Calu3 (cell line): ENCODE data around the gene SLC45A1. TPM values are rescaled to one million over a fixed set of nuclear protein-coding genes. Genes with fewer than 3 reads are reported as not detected.

Experiments
- Bru-seq: library from RNA; stranded (reverse); fragments of 400-500 nt; gene quantifications from one replicate; lab custom pipeline; 2021; lab: Mats Ljungman, UMichigan
- BruChase-seq, 2 experiments: library from RNA; stranded (reverse); fragments of 400-500 nt; gene quantifications; one replicate each; lab custom pipeline; 2021; lab: Mats Ljungman, UMichigan
- BruUV-seq: library from RNA; stranded (reverse); fragments of 400-500 nt; replicated peaks from 2 replicates; lab custom pipeline; 2021; lab: Mats Ljungman, UMichigan
- CTCF ChIA-PET: fragments of 300-600 bp; sonication (Branson Sonifier 250); formaldehyde crosslinking; loops from one replicate; lab custom pipeline; 2022; ENCODE audit warnings: antibody characterized with exemption; lab: Charles Lee
- DNase-seq: peaks from one replicate; pipeline ENCODE4 v3.0.0; 2022
- H3K27ac Mint-ChIP-seq: one replicate; pipeline ENCODE4 v1.8.0; 2022; ENCODE audit warnings: mixed read lengths; ENCODE audit not compliant: unreplicated experiment
- H3K27me3 Mint-ChIP-seq: one replicate; pipeline ENCODE4 v1.8.0; 2022; ENCODE audit warnings: mixed read lengths; ENCODE audit not compliant: unreplicated experiment
- H3K36me3 Mint-ChIP-seq: one replicate; pipeline ENCODE4 v1.8.0; 2022; ENCODE audit warnings: mild to moderate bottlenecking, moderate library complexity, mixed read lengths; ENCODE audit not compliant: insufficient read depth, unreplicated experiment
- H3K4me1 Mint-ChIP-seq: one replicate; pipeline ENCODE4 v1.8.0; 2022; ENCODE audit warnings: mild to moderate bottlenecking, low read depth, mixed read lengths; ENCODE audit not compliant: unreplicated experiment
- H3K4me3 Mint-ChIP-seq: one replicate; pipeline ENCODE4 v1.8.0; 2022; ENCODE audit warnings: mild to moderate bottlenecking, low read depth, moderate library complexity, mixed read lengths; ENCODE audit not compliant: unreplicated experiment
- H3K9me3 Mint-ChIP-seq: one replicate; pipeline ENCODE4 v1.8.0; 2022; ENCODE audit warnings: low read depth, mixed read lengths; ENCODE audit not compliant: unreplicated experiment
- intact Hi-C: fragments of 100-400 bp; cut with micrococcal nuclease; formaldehyde crosslinking; loops from one replicate; pipeline ENCODE4 v1.10.0; 2022; ENCODE audit not compliant: unreplicated experiment
- long read RNA-seq: library from polyadenylated mRNA; stranded (forward); transcript quantifications from one replicate; pipeline ENCODE4 v2.0.0, GENCODE V29; 2022
- total RNA-seq: library from RNA; stranded (reverse); gene quantifications from 2 replicates; pipeline ENCODE4 v1.2.3, GENCODE V29; 2022
- TF ChIP-seq, protein P1 (sequence below): fragments of 200-600 bp; IDR thresholded peaks from one replicate; pipeline ENCODE4 v1.8.0; 2022; ENCODE audit warnings: antibody characterized with exemption; ENCODE audit not compliant: unreplicated experiment

Gene SLC45A1
- total RNA-seq (0.73 TPM in 2 replicates), Bru-seq, nascent RNA (percentile 20 among the genes with signal in this experiment), BruChase-seq, experiment 1, labeled RNA remaining after a 6-hour chase (percentile 17 among the genes with signal in this experiment), BruChase-seq, experiment 2, labeled RNA remaining after a 2-hour chase (percentile 10 among the genes with signal in this experiment)
- long read RNA-seq, partial matches to known transcripts, result 1 of 4 reads
- long read RNA-seq, other reads (novel, unspliced or antisense), result 0 of 4 reads

DNA sequence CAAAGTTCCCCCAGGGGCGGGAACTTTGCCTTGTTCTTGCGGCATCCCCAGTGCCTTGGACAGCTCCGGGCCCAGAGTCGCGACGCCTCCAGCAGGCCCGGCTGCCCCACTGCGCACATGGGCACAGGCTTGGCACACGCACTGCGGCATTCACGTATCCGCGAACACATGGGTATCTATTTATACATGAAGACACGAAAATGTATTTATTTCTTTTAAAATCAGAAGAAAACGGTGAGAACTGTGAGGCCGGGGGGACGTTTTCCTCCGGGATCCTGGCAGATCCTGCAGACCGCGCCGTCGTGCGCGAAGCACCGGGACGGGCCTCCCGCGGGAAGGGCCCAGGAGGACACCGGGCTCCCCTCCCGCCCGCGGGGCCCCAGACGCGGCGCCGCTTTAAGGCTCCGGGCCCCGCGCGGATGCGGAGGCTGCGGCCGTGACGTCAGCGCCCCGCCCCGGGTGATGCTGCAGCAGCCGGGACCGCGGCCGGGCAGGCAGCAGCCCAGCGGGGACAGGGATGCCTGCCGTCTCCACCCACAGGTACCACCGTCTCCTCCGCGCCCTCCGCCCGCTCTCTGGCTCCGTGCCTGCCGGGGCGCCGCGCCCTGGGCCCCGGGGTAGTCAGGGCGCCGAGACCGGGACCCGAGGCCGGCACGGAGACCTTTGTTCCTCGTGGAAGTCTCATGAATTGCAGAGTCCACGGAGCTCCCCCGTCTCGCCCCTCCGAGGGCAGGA is at the start of gene SLC45A1:
Gene SLC45A1 (plus strand): TSS at position 468 of the 735 bp plus-strand sequence. CDS start 6,216 bp downstream, outside the sequence.
- Mint-ChIP-seq H3K4me1 (peaks cover 36% of the 10 kb centered on the region), H3K36me3 (peaks cover 11% of the 10 kb centered on the region), H3K4me3 (peak within 1 kb of the TSS; percentile 69), H3K27ac (no peak within 1 kb of the TSS), H3K27me3 (no peaks in the 10 kb centered on the region), H3K9me3 (no peaks in the 10 kb centered on the region)
- CTCF ChIA-PET, result no interaction called here
- peak; percentile 65 for DNase-seq
- intact Hi-C loops, result loop anchor here (10.0 kb wide), 2 partner anchors 63 to 223 kb away; no protein-coding TSS in a partner anchor
- BruUV-seq, result no TSS peak
- TF ChIP-seq, protein P1, sequence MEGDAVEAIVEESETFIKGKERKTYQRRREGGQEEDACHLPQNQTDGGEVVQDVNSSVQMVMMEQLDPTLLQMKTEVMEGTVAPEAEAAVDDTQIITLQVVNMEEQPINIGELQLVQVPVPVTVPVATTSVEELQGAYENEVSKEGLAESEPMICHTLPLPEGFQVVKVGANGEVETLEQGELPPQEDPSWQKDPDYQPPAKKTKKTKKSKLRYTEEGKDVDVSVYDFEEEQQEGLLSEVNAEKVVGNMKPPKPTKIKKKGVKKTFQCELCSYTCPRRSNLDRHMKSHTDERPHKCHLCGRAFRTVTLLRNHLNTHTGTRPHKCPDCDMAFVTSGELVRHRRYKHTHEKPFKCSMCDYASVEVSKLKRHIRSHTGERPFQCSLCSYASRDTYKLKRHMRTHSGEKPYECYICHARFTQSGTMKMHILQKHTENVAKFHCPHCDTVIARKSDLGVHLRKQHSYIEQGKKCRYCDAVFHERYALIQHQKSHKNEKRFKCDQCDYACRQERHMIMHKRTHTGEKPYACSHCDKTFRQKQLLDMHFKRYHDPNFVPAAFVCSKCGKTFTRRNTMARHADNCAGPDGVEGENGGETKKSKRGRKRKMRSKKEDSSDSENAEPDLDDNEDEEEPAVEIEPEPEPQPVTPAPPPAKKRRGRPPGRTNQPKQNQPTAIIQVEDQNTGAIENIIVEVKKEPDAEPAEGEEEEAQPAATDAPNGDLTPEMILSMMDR, result no peak

DNA sequence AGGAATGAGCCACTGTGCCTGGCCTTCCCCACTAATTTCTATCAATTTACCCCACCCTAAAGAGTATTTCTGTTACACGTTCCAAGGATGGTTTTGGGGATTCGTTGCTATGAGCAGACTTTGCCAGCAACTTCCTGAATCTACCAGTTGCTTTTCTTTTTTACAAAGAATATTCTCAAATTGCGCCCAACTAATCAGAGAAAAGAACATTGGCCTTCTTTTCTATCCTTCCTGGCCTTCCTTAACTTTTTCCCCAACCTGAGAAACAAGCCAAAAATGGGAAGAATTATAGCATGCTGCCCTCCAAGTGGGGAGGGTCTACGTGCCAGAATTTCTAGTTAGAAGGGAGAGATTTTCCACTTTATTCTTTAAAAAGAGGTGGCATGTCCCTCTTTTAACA is 44.9 kb upstream of the SLC45A1 start:
- peaks cover 20% of the 10 kb centered on the region for H3K4me1 Mint-ChIP-seq
- no peaks in the 10 kb centered on the region for H3K36me3 Mint-ChIP-seq
- CTCF ChIA-PET, result no interaction called here
- intact Hi-C loops, result no loop called here
- no peak overlapping the region for H3K27ac Mint-ChIP-seq
- H3K27me3 Mint-ChIP-seq, result no peaks in the 10 kb centered on the region
- H3K9me3 Mint-ChIP-seq, result peaks cover 3% of the 10 kb centered on the region
- no peak overlapping the region for H3K4me3 Mint-ChIP-seq
- no peak for DNase-seq
- TF ChIP-seq, protein P1, result no peak
- no TSS peak for BruUV-seq

DNA sequence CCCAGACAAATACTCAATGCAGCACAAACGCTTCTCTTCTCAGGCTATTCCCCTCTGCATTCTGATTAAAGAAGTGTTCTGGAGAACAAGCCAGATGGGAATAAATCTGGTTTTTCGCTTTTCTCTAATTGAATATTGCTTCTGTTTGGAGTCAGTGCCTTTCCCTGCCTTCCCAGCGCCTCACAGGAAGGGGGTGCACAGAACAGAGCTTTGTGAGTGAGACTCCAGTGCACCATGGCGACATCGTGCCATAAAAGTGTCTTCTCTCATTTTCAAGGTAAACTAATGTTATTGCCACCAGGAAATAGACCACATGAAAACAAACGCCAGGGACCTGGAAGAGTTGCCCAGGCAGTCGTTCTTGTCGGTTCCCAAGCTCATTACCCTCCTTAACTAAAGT is 43.6 kb upstream of the SLC45A1 start:
- Mint-ChIP-seq H3K4me1 (peaks cover 20% of the 10 kb centered on the region), H3K9me3 (peaks cover 3% of the 10 kb centered on the region), H3K4me3 (no peak overlapping the region), H3K36me3 (no peaks in the 10 kb centered on the region), H3K27me3 (no peaks in the 10 kb centered on the region), H3K27ac (no peak overlapping the region)
- intact Hi-C loops, result no loop called here
- TF ChIP-seq, protein P1, result no peak
- no TSS peak for BruUV-seq
- DNase-seq, result no peak
- CTCF ChIA-PET, result no interaction called here

DNA sequence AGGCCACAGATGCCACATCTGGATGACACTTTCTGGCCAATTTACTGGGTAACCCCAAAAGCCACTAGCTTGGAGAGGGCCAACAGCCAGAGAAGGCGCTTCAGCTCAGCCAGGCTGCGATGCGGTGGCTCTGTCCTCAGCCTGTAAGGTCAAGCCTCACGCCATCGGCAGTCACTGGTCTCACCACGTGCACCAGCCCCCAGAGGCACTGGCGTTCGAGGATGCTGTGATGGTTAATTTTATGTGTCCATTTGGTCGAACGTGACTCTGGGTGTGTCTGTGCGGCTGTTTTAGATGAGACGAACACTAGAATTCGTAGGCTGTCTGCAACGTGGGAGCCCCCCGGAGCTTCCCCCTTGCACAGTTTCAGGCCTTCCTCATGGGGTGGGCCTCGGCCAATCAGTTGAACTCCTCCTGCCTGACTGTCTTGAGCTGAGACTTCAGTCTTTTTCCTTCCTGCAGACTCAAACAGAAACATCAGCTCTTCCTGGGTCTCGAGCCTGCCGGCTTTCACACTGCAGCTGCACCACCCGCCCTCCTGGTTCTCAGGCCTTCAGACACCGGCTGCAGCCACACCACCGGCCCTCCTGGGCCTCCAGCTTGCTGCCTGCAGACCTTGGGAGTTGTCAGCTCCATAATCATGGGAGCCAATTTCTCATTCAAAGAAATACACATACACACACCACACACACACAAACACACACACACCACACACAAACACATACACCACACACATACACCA is 41.6 kb upstream of the SLC45A1 start:
- H3K36me3 Mint-ChIP-seq, result no peaks in the 10 kb centered on the region
- H3K27me3 Mint-ChIP-seq, result no peaks in the 10 kb centered on the region
- CTCF ChIA-PET, result no interaction called here
- H3K4me3 Mint-ChIP-seq, result no peak overlapping the region
- intact Hi-C loops, result no loop called here
- BruUV-seq, result no TSS peak
- peaks cover 3% of the 10 kb centered on the region for H3K9me3 Mint-ChIP-seq
- H3K27ac Mint-ChIP-seq, result no peak overlapping the region
- H3K4me1 Mint-ChIP-seq, result peaks cover 8% of the 10 kb centered on the region
- DNase-seq, result no peak
- TF ChIP-seq, protein P1, result no peak
